DMS53 (cell line): ENCODE measurements around the gene IFRD1.
"Not testable (repeated sequence)": the region's sequence is repeated elsewhere in the genome, so short reads cannot be mapped to it uniquely, and the experiment has no call there.

Experiments used
- DNase-seq: peaks from one replicate; lab custom pipeline; 2025; lab: John Stamatoyannopoulos, UW

The IFRD1 gene

GRCh38 chr7:112516418-112516817, 66.2 kb downstream of the IFRD1 start:
- DNase-seq: not testable (repeated sequence)

GRCh38 chr7:112517487-112517886, 67.2 kb downstream of the IFRD1 start:
- no peak for DNase-seq

- DNase-seq: no peak
Observed at GRCh38 chr7:112520787-112521186, 70.5 kb downstream of the IFRD1 start.

- no peak for DNase-seq
Observed at GRCh38 chr7:112521942-112522341, 71.7 kb downstream of the IFRD1 start.

GRCh38 chr7:112523871-112524270, 73.6 kb downstream of the IFRD1 start:
- no peak for DNase-seq
